ENCODE measurements around the gene HDAC3. TPM values are rescaled to one million over a fixed set of nuclear protein-coding genes. Genes with fewer than 3 reads are reported as not detected.
"Not testable (repeated sequence)": the region's sequence is repeated elsewhere in the genome, so short reads cannot be mapped to it uniquely, and the experiment has no call there.

The HDAC3 gene
- total RNA-seq, 2 experiments from 2014 or later, result 85.8 to 89.6 TPM

DNA sequence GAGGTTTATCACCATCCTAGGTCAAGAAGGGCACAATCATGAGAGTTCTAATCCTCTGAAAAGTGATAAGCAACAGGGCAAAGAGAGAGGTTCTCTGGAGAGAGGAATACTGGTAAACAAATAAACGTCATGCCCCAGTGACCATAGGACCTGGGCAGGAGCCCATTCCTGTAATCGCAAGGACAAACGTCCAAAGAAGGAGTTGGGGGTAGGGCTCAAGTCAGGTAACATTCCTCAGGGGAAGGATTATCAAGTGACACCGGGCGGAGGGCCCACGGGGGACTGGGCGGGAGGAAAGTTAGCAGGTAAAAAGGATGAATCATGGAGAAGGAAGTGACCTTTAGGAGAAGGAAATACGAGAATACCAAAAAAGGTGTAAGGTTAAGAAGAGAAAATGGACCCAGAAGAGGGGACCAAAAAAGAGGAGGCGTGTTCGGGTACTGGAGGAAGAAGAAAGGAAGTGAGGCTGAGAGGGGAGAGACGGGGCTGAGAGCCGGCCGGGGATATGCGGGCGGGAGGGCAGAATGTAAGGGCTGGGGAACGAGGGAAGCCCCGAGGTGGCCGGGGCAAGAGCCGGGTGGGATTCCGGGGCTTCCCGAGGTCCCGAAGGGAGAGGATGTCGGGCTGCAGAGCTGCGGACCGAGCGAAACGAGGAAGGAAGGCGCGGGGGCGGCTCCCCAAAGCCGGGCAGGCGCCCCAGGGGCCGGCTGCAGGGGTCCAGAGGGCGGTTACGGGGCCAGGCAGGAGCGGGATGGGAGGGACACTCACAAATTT, 18.4 kb downstream of the HDAC3 start:
- Mint-ChIP-seq H3K36me3 (peaks cover 27% of the 10 kb centered on the region), H3K4me1 (peaks cover 44% of the 10 kb centered on the region), H3K27me3 (no peaks in the 10 kb centered on the region), H3K4me3 (peak overlapping the region; percentile 88), H3K9me3 (no peaks in the 10 kb centered on the region), H3K27ac (peak overlapping the region; percentile 85)
- ATAC-seq (ENCODE audit: low read depth) (peak; percentile 26), DNase-seq (no peak)
- POLR2A ChIA-PET, result interaction anchor here (0.8 to 5.5 kb wide), 9 partner anchors 13 to 352 kb away, joined by 3 to 87 read pairs (median 14); partner anchors contain the start of genes FCHSD1, HDAC3 and RELL2

DNA sequence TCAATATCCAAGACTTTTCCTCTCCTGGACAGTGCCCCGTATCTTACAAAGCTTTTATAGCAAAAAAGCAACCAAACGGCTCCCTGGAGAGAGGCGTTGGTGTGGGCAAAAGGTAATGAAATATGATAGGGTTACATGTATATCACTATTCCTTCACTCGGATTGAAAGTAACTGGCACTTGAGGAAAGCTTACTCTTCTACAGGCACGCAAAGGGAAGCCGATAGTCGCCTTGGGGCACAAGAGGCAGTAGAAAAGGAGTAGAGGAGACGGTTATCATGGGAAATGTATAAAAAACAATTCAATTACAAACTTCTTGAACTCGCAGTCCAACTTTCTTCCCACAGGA, 19.0 kb downstream of the HDAC3 start:
- peak overlapping the region; percentile 85 for H3K27ac Mint-ChIP-seq
- no peaks in the 10 kb centered on the region for H3K27me3 Mint-ChIP-seq
- H3K36me3 Mint-ChIP-seq, result peaks cover 29% of the 10 kb centered on the region
- POLR2A ChIA-PET, result interaction anchor here (1.3 to 5.5 kb wide), 6 partner anchors 12 to 352 kb away, joined by 3 to 87 read pairs (median 62); partner anchors contain the start of genes FCHSD1, HDAC3 and RELL2
- ATAC-seq (ENCODE audit: low read depth) (no peak), DNase-seq (no peak)
- no peaks in the 10 kb centered on the region for H3K9me3 Mint-ChIP-seq
- H3K4me3 Mint-ChIP-seq, result peak overlapping the region; percentile 88
- peaks cover 44% of the 10 kb centered on the region for H3K4me1 Mint-ChIP-seq

DNA sequence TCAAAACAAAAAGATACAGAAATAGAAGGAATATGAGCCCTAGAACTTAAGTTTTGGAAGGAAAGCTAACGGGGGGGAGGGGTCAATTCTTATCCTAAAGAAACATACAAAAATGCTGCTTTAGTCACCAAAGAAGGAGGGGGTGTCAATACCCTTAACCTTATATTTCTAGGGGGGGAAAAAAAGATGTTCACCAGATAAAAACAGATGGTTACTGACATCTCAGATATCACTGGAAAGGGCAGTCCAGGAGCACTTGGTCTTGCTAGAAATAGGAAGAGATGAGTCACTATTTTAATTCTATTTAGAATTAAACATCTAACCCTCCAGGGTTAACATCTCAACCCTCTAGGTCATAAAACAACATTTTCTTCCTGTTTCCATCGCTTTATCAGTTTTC, 19.5 kb downstream of the HDAC3 start:
- peaks cover 46% of the 10 kb centered on the region for H3K4me1 Mint-ChIP-seq
- H3K4me3 Mint-ChIP-seq, result peak overlapping the region; percentile 88
- H3K36me3 Mint-ChIP-seq, result peaks cover 29% of the 10 kb centered on the region
- DNase-seq (no peak), ATAC-seq (ENCODE audit: low read depth) (no peak)
- peak overlapping the region; percentile 85 for H3K27ac Mint-ChIP-seq
- POLR2A ChIA-PET, result interaction anchor here (3.3 to 5.5 kb wide), 5 partner anchors 12 to 35 kb away, joined by 14 to 87 read pairs (median 80); partner anchors contain the start of genes FCHSD1, HDAC3 and RELL2
- H3K27me3 Mint-ChIP-seq, result no peaks in the 10 kb centered on the region
- H3K9me3 Mint-ChIP-seq, result no peaks in the 10 kb centered on the region

DNA sequence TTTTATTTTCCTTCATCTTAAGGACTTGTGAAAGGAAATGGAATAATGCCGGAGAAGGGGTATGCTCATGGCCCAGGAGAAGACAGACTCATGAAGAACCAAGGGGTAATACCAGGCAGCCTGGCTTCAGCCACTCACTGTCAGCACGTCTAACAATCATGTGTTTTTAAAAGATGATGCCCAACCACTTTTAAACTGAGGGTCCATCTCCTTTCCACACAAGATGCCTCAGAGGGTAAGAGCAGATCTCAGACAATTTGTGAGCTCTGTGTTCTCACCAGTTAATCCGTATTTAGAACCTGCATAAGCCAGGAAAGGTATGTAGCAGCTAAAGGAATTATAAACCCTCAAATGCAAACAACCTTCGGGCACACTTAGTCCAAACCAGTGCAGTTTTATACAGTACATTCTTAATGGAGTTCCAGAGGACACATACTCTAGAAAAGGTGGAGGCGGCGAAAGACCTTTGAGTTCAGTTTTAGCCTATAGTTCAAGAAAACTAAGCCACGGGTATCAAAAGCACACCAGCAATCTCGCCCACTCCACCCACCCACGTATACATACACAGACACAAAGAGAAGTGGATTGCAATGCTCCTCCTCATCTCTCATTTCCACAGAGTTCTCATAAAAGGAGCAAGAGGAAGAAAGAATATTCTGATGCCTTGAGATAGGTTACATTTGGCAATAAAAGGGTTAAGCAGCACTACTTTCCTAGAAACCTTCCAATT, 20.5 kb downstream of the HDAC3 start:
- ATAC-seq (ENCODE audit: low read depth), result no peak
- Mint-ChIP-seq H3K27me3 (no peaks in the 10 kb centered on the region), H3K4me3 (peak overlapping the region; percentile 88), H3K4me1 (peaks cover 48% of the 10 kb centered on the region), H3K27ac (peak overlapping the region; percentile 54), H3K36me3 (peaks cover 28% of the 10 kb centered on the region), H3K9me3 (no peaks in the 10 kb centered on the region)
- POLR2A ChIA-PET, result interaction anchor here (1.9 to 5.5 kb wide), 5 partner anchors 11 to 24 kb away, joined by 9 to 87 read pairs (median 80); partner anchors contain the start of genes HDAC3 and RELL2
- DNase-seq, result no peak

DNA sequence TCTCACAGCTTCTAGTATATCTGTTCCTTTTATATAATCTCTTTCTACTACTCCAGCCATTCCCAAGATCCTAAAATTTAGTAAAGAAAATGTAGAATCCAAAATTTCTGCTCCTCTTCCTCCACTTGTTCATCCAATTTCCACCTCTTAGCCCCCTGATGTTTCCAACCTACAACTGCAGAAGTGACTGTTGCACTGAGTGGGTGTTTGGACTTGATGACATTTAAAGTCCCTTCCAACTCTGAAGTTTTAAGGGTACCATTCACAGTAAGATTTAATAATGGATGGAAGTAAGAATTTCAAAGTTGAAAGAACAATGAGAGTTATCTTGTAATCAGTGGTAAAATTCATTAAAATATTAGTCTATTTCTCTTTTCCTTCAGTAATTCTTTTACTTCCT, 23.3 kb downstream of the HDAC3 start:
- DNase-seq (no peak), ATAC-seq (ENCODE audit: low read depth) (no peak)
- Mint-ChIP-seq H3K36me3 (peaks cover 40% of the 10 kb centered on the region), H3K9me3 (no peaks in the 10 kb centered on the region), H3K4me3 (peak overlapping the region; percentile 17), H3K27me3 (no peaks in the 10 kb centered on the region), H3K27ac (no peak overlapping the region), H3K4me1 (peaks cover 58% of the 10 kb centered on the region)
- POLR2A ChIA-PET, result interaction anchor here (1.1 kb wide), 1 partner anchor 11 kb away, joined by 3 read pairs; no protein-coding TSS in a partner anchor

DNA sequence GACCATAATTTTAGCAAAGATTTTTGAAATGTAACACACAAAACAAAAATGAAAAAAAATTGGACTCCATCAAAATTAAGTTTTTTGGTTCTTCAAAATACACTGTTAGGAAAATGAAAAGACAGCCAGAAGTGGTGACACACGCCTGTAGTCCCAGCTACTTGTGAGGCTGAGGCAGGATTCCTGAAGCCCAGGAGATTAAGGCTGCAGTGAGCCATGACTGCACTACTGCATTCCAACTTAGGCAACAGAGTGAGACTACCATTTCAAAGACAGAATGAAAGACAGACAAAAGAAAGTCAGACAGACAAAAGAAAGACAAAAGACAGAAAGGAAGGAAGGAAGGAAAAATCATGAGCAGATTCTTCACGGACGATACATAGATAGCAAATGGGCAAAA, 25.4 kb downstream of the HDAC3 start:
- peak overlapping the region; percentile 65 for H3K27ac Mint-ChIP-seq
- peaks cover 45% of the 10 kb centered on the region for H3K36me3 Mint-ChIP-seq
- H3K27me3 Mint-ChIP-seq, result no peaks in the 10 kb centered on the region
- POLR2A ChIA-PET, result no interaction called here
- DNase-seq, result no peak
- H3K9me3 Mint-ChIP-seq, result no peaks in the 10 kb centered on the region
- ATAC-seq (ENCODE audit: low read depth), result no peak
- peak overlapping the region; percentile 38 for H3K4me3 Mint-ChIP-seq
- peaks cover 64% of the 10 kb centered on the region for H3K4me1 Mint-ChIP-seq

DNA sequence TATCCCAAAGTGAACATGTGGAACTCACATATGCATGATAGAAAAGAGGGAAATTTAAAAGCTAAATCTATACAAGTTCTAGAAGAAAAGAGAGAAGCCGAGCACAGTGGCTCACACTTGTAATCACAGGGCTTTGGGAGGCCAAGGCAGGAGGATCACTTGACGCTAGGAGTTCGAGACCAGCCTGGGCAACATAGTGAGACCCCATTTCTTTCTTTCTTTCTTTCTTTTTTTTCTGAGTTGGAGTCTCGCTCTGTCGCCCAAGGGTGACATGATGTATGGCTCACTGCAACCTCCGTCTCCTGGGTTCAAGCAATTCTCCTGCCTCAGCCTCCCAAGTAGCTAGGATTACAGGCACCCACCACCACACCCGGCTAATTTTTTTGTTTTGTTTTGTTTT, 26.7 kb downstream of the HDAC3 start:
- Mint-ChIP-seq H3K36me3 (peaks cover 41% of the 10 kb centered on the region), H3K27ac (peak overlapping the region; percentile 50), H3K4me1 (peaks cover 67% of the 10 kb centered on the region)
- not testable (repeated sequence) for H3K27me3 Mint-ChIP-seq; H3K4me3 Mint-ChIP-seq; ATAC-seq (ENCODE audit: low read depth); DNase-seq; H3K9me3 Mint-ChIP-seq
- POLR2A ChIA-PET, result interaction anchor here (1.4 to 8.2 kb wide), 2 partner anchors 8 to 26 kb away, joined by 3 to 80 read pairs; partner anchors contain the start of gene DIAPH1

DNA sequence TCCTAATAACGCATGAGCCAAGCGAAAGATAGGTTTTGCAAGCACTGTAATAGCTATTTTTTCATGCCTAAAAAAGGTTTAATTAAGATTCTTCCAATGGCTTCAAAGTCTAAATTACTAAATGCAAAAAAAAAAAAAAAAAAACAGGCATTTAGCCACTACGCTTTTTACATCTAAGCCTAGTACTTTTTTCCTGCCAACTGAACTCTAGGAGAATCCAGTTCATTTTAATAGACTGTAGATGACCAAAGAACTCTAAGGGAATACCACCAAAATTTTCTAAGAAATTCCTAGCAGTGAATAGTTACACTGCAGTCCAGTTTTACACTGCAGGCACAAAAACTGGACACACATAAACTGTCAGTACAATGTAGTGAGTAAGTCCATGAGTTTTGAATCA, 27.6 kb downstream of the HDAC3 start:
- DNase-seq, result no peak
- POLR2A ChIA-PET, result interaction anchor here (0.9 to 8.2 kb wide), 5 partner anchors 9 to 28 kb away, joined by 3 to 80 read pairs (median 3); partner anchors contain the start of genes DIAPH1 and RELL2
- peak overlapping the region; percentile 60 for H3K4me3 Mint-ChIP-seq
- no peaks in the 10 kb centered on the region for H3K9me3 Mint-ChIP-seq
- no peaks in the 10 kb centered on the region for H3K27me3 Mint-ChIP-seq
- no peak for ATAC-seq (ENCODE audit: low read depth)
- H3K27ac Mint-ChIP-seq, result peak overlapping the region; percentile 87
- peaks cover 36% of the 10 kb centered on the region for H3K36me3 Mint-ChIP-seq
- H3K4me1 Mint-ChIP-seq, result peaks cover 67% of the 10 kb centered on the region

DNA sequence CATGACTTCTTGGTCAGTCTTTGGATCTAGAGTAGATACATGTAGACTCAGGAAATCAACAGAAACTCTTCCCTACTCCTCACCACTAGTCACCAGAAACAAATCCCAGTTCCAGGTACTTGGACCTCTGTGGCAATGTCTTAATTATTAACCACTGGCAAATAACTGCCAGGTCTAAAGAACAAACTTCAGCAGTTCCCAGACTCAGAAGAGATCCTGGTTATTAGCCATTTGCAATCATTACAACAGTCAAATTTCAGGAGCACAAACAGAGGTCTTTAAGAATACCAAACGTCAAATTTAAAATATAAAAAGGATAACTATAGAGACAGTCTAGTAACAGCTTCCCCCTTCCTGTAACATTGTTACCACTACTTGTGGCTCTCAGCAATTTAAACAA, 28.1 kb downstream of the HDAC3 start:
- Mint-ChIP-seq H3K36me3 (peaks cover 36% of the 10 kb centered on the region), H3K27ac (peak overlapping the region; percentile 87), H3K4me1 (peaks cover 69% of the 10 kb centered on the region), H3K9me3 (no peaks in the 10 kb centered on the region), H3K27me3 (no peaks in the 10 kb centered on the region), H3K4me3 (peak overlapping the region; percentile 60)
- DNase-seq (no peak), ATAC-seq (ENCODE audit: low read depth) (no peak)
- POLR2A ChIA-PET, result interaction anchor here (0.9 to 8.2 kb wide), 5 partner anchors 10 to 29 kb away, joined by 3 to 80 read pairs (median 3); partner anchors contain the start of genes DIAPH1 and RELL2

DNA sequence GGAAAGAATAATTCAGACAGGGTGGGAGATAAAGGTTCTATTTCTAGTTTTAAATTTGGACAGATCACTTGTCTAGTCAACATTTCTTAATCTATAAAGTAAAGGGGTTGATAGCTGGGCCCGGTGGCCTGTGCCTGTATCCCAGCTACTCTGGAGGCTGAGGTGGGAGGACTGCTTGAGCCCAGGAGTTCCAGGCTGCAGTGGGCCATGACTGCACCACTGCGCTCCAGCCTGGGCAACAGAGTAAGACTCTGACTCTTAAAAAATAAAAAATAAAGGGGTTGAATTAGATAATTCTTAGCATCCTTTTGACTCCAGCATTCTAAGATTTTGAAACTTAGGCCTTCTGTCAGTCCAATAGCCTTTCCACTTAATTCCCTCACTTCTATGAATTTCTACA, 28.6 kb downstream of the HDAC3 start:
- H3K36me3 Mint-ChIP-seq, result peaks cover 31% of the 10 kb centered on the region
- no peak for DNase-seq
- peak overlapping the region; percentile 60 for H3K4me3 Mint-ChIP-seq
- no peaks in the 10 kb centered on the region for H3K27me3 Mint-ChIP-seq
- peaks cover 67% of the 10 kb centered on the region for H3K4me1 Mint-ChIP-seq
- H3K27ac Mint-ChIP-seq, result peak overlapping the region; percentile 87
- ATAC-seq (ENCODE audit: low read depth), result no peak
- no peaks in the 10 kb centered on the region for H3K9me3 Mint-ChIP-seq
- POLR2A ChIA-PET, result interaction anchor here (1.5 to 8.2 kb wide), 2 partner anchors 10 to 29 kb away, joined by 4 to 80 read pairs; partner anchors contain the start of genes DIAPH1 and RELL2

DNA sequence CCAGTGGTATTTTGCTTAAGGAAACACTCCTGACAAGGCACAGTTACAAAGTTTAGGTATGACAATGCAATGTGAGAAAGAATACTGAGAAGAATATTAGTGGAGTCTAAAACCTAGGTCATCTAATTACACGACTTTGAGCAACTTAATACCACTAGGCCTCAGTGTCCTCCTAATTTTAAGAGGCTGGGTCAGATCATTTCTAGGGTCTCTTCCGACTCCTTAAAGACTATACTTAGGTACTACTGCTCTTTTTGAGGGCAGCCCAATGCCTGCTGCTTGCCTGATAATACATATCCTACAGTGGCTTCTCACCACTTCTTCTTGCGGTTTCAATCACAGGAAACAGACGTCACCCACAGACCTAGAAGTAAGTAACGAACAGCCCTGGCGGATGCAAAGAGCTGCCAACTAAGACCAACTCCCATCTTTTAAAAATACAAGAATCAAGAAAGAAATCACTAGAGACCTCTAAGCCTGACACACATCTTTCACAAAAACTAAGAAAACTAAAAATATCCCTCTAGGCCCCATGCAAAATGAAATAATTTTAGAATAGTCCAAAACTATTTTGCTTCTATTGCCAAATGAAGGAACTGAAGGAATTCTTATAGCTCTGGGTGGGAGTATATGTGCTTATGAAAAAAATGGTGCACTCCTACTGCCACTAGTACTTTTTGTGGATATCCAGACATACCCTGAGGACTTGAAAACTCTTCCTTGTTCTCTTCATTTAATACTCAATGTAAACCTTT, 30.9 kb downstream of the HDAC3 start:
- Mint-ChIP-seq H3K36me3 (peaks cover 25% of the 10 kb centered on the region), H3K4me1 (peaks cover 69% of the 10 kb centered on the region), H3K9me3 (no peaks in the 10 kb centered on the region), H3K27ac (peak overlapping the region; percentile 87), H3K27me3 (no peaks in the 10 kb centered on the region), H3K4me3 (peak overlapping the region; percentile 73)
- DNase-seq (no peak), ATAC-seq (ENCODE audit: low read depth) (peak; percentile 94)
- POLR2A ChIA-PET, result interaction anchor here (0.7 to 8.2 kb wide), 8 partner anchors 9 to 45 kb away, joined by 3 to 80 read pairs (median 4); partner anchors contain the start of genes DIAPH1, FCHSD1, HDAC3 and RELL2

DNA sequence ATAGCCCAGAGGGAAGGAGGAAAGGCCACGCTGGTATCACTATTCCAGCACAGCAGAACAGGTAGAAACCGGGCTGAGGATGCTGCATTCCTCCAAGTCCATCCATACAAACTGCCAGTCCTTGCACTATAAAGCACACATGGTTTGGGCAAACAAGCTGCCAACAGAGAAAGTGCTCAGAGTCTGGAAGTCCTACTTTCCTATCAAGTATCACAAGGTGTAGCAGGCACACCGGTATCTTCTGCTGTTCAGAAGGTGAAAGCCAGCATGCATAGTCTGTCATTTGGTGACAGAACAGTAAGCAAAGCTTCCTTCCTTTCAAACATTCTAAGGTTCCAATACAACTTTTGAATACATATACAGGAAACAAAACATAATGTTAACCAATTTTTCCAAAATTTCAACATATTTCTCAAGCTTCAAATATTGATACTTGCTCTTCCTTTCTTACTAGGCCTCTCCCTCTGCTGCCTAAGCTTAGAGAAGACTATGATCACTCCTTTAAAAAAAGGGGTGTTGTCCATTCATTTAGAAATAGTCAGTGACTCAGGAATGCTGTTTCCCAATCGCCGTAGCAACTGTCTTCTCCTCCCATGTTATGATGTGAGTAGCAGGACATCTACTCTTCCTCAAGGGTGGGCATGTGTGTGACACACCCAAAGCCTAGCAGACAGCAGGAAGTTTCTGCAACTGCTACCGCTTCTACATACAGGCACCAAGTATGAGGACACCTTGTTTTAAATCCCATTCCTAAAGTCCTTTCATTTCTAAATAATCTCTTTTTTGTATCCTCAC, 32.5 kb downstream of the HDAC3 start:
- peak; percentile 16 for ATAC-seq (ENCODE audit: low read depth)
- POLR2A ChIA-PET, result interaction anchor here (0.6 to 8.2 kb wide), 3 partner anchors 14 to 73 kb away, joined by 4 to 80 read pairs (median 10); partner anchors contain the start of genes DIAPH1, HDAC3 and RELL2
- H3K27me3 Mint-ChIP-seq, result no peaks in the 10 kb centered on the region
- peak overlapping the region; percentile 79 for H3K27ac Mint-ChIP-seq
- H3K4me3 Mint-ChIP-seq, result peak overlapping the region; percentile 75
- peaks cover 74% of the 10 kb centered on the region for H3K4me1 Mint-ChIP-seq
- H3K36me3 Mint-ChIP-seq, result peaks cover 24% of the 10 kb centered on the region
- DNase-seq, result no peak
- no peaks in the 10 kb centered on the region for H3K9me3 Mint-ChIP-seq

Measured in activated naive CD8-positive, alpha-beta T cell treated with anti-CD3 and anti-CD28 coated beads, Interleukin-2, amount 10 ng/mL, durations not matched to agents 7 days and 5 days (primary cell).